CD4-positive, CD25-positive, alpha-beta regulatory T cell (primary cell): Measurements from ENCODE around the gene DNAJC30. TPM values are rescaled to one million over a fixed set of nuclear protein-coding genes. Genes with fewer than 3 reads are reported as not detected.
A peak's percentile ranks its signal among the peaks of the same experiment; 100 is the strongest.
"Not testable (repeated sequence)": the region's sequence is repeated elsewhere in the genome, so short reads cannot be mapped to it uniquely, and the experiment has no call there.

ENCODE experiments used
- ATAC-seq, 2 donors: fragments of 150-1000 bp; cut with Tn5 transposase; one replicate each; pipeline ENCODE4 v1.10.0; 2021; ENCODE audit warnings: low read depth in 2 of 2, moderate number of reproducible peaks in 2 of 2, moderate library complexity in 1 of 2
- DNase-seq, 3 donors: peaks; one replicate each; pipeline versions ENCODE4 v3.0.0 to v3.0.0-alpha.2; 2012 to 2022; ENCODE audit warnings: mixed read lengths in 1 of 3
- H3K27ac ChIP-seq: one replicate; pipeline ENCODE4 v1.7.0; 2013; ENCODE audit warnings: mild to moderate bottlenecking, low read length; ENCODE audit not compliant: insufficient read depth, poor library complexity, severe bottlenecking
- H3K27me3 ChIP-seq: one replicate; pipeline ENCODE4 v1.7.0; 2013; ENCODE audit warnings: low read length; ENCODE audit not compliant: control insufficient read depth, insufficient read depth
- H3K36me3 ChIP-seq: one replicate; pipeline ENCODE4 v1.7.0; 2013; ENCODE audit warnings: mild to moderate bottlenecking, low read length, moderate library complexity; ENCODE audit not compliant: control insufficient read depth, insufficient read depth
- H3K4me1 ChIP-seq: 2 replicates; pipeline ENCODE4 v1.7.0; 2013; ENCODE audit warnings: mild to moderate bottlenecking, low read length; ENCODE audit not compliant: insufficient read depth, control insufficient read depth, poor library complexity, severe bottlenecking
- H3K4me3 ChIP-seq: one replicate; pipeline ENCODE4 v1.7.0; 2013; ENCODE audit warnings: low read depth, mild to moderate bottlenecking, low read length, moderate library complexity
- H3K9me3 ChIP-seq, 2 experiments: 1 replicate in 1 of 2; 2 replicates in 1 of 2; pipeline ENCODE4 v1.7.0; 2013; ENCODE audit warnings: low read length in 2 of 2, mild to moderate bottlenecking in 1 of 2, moderate library complexity in 1 of 2; ENCODE audit not compliant: control insufficient read depth in 2 of 2
- H3K27ac Mint-ChIP-seq, 3 donors: one replicate each; pipeline ENCODE4 v1.8.0; 2020 to 2022; ENCODE audit warnings: mild to moderate bottlenecking in 3 of 3, mixed read lengths in 3 of 3, moderate library complexity in 2 of 3
- H3K27me3 Mint-ChIP-seq: one replicate; pipeline ENCODE4 v1.8.0; 2022; ENCODE audit warnings: mild to moderate bottlenecking, mixed read lengths
- H3K36me3 Mint-ChIP-seq: one replicate; pipeline ENCODE4 v1.8.0; 2020; ENCODE audit warnings: mixed read lengths
- H3K4me1 Mint-ChIP-seq, 4 donors: one replicate each; pipeline ENCODE4 v1.8.0; 2020 to 2022; ENCODE audit warnings: mixed read lengths in 4 of 4, mild to moderate bottlenecking in 1 of 4
- H3K4me3 Mint-ChIP-seq, 4 donors: one replicate each; pipeline ENCODE4 v1.8.0; 2020 to 2022; ENCODE audit warnings: mild to moderate bottlenecking in 4 of 4, mixed read lengths in 4 of 4, moderate library complexity in 3 of 4
- H3K9me3 Mint-ChIP-seq, 7 donors: one replicate each; pipeline ENCODE4 v1.8.0; 2020 to 2022; ENCODE audit warnings: mixed read lengths in 7 of 7, mild to moderate bottlenecking in 3 of 7, moderate library complexity in 2 of 7
- polyA plus RNA-seq, 4 donors: library from polyadenylated mRNA; unstranded; fragments of 300-500 nt; fragmentation: Illumina TruSeq; gene quantifications; one replicate each; pipeline ENCODE4 v1.2.3, GENCODE V29; 2021
- total RNA-seq: library from RNA; stranded (reverse); gene quantifications from one replicate; pipeline ENCODE4 v1.2.3, GENCODE V29; 2022

The DNAJC30 gene
- total and polyA plus RNA-seq, 5 donors from 2014 or later = 10.0 to 14.4 (median 12.7) TPM

- not testable (repeated sequence) for H3K4me3 ChIP-seq, H3K27ac Mint-ChIP-seq, H3K9me3 ChIP-seq, H3K27me3 ChIP-seq, H3K36me3 Mint-ChIP-seq, H3K27ac ChIP-seq, ATAC-seq, H3K36me3 ChIP-seq, H3K9me3 Mint-ChIP-seq, DNase-seq
- H3K4me1 ChIP-seq = peaks cover 27% of the 10 kb centered on the region
- peaks cover 16% of the 10 kb centered on the region for H3K27me3 Mint-ChIP-seq
- H3K4me1 Mint-ChIP-seq = peaks cover 0 to 20% (median 14%) of the 10 kb centered on the region in 4 donors
- peak overlapping the region in 2 of 4 donors; percentile 7 to 93 for H3K4me3 Mint-ChIP-seq
Observed at GRCh38 chr7:73722182-73722581, 38.9 kb upstream of the DNAJC30 start.

DNA sequence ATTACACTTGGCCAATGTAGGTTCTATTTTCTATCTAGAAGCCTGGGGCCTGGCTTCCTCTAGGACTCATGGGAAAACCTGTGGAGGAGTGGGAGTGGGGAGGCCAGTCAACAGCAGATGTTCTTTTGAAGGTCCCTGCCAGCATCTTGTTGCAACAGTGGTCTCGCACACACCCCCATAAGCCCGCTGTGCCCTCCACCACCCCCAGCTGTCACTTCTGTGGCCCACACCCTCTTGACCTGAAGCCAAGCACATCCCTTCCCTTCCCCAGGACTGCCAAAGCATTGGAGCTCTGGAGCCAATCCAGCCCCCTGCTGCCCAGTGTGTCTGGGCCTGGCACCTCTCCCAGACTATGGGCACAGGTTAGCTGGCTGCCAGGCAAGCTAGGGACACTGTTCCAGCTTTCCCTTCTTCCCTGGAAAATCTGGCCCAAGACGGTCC is 38.1 kb upstream of the DNAJC30 start:
- ATAC-seq = no peak
- Histone ChIP-seq H3K36me3 (no peaks in the 10 kb centered on the region), H3K27me3 (peaks cover 3% of the 10 kb centered on the region), H3K4me1 (peaks cover 27% of the 10 kb centered on the region), H3K4me3 (no peak overlapping the region), H3K27ac (no peak overlapping the region), H3K9me3 (no peaks in the 10 kb centered on the region)
- Mint-ChIP-seq H3K4me3 (peak overlapping the region; percentile 48 to 93 (median 82)), H3K4me1 (peaks cover 0 to 25% (median 16%) of the 10 kb centered on the region in 4 donors), H3K27me3 (peaks cover 16% of the 10 kb centered on the region), H3K9me3 (no peaks in the 10 kb centered on the region), H3K36me3 (no peaks in the 10 kb centered on the region), H3K27ac (peak overlapping the region in 1 of 3 donors; percentile 33)
- no peak for DNase-seq

GRCh38 chr7:73720443-73720842 is 37.2 kb upstream of the DNAJC30 start:
- H3K4me3 ChIP-seq, H3K27me3 ChIP-seq, H3K9me3 Mint-ChIP-seq, ATAC-seq, H3K9me3 ChIP-seq, DNase-seq, H3K27ac ChIP-seq, H3K36me3 Mint-ChIP-seq, H3K36me3 ChIP-seq: not testable (repeated sequence)
- Mint-ChIP-seq H3K27me3 (peaks cover 16% of the 10 kb centered on the region), H3K4me1 (peaks cover 0 to 31% (median 17%) of the 10 kb centered on the region in 4 donors), H3K4me3 (peak overlapping the region; percentile 86 to 93 (median 91)), H3K27ac (peak overlapping the region; percentile 32 to 96 (median 65))
- H3K4me1 ChIP-seq = peaks cover 27% of the 10 kb centered on the region

- H3K27ac Mint-ChIP-seq = no peak overlapping the region
- Histone ChIP-seq H3K36me3 (no peaks in the 10 kb centered on the region), H3K4me1 (peaks cover 27% of the 10 kb centered on the region), H3K9me3 (no peaks in the 10 kb centered on the region), H3K27me3 (no peaks in the 10 kb centered on the region), H3K27ac (no peak overlapping the region), H3K4me3 (no peak overlapping the region)
- peak overlapping the region; percentile 86 to 93 (median 91) for H3K4me3 Mint-ChIP-seq
- H3K27me3 Mint-ChIP-seq = peaks cover 16% of the 10 kb centered on the region
- peak in 1 of 3 donors; percentile 22 for DNase-seq
- no peak for ATAC-seq
- H3K4me1 Mint-ChIP-seq = peaks cover 0 to 31% (median 17%) of the 10 kb centered on the region in 4 donors
- H3K36me3 Mint-ChIP-seq = no peaks in the 10 kb centered on the region
- H3K9me3 Mint-ChIP-seq = no peaks in the 10 kb centered on the region
Observed at GRCh38 chr7:73719806-73720169, 36.5 kb upstream of the DNAJC30 start.

DNA sequence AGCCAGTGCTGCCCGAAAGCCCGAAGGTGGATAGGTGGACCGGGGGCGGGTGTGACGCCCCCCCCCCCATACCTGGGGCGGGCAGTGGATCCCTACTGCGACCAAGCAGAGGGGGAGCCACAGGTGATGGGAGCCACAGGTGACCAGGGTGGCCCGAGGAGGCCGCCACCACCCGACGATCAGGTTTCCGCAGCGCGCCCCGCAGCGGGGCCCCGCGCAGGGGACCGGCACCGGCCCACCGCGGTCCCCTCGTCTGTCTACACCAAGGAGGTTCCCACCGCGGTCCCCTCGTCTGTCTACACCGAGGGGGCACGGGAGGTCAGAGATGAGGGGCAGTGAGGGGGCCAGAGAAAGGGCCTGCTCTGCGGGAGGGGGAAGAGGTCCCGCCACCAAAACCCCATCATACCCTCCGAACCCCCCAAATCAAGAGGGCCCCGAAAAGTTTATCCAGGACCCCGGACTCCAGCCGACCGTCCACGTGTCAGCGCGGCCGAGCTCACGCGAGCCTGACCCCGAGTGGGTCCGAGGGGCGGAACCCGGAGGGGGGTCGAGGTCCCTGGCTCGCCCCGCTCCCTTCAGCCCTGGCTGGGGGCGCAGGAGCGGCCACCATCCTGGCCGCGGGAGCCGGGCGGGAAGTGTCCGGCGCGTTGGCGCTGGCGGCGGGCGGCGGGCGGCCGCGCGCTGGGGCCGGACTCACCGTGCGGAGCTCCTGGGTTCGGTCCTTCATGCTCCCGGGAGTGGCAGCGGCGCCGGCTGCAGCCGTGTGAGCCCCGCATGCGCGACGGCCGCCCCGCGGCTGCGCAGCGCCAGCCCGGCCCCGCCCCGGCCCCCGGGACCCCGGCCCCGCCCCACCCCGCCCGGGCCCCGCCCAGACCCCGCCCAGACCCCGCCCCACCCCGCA is 35.9 kb upstream of the DNAJC30 start, which contains the start of gene STX1A:
TSS of gene STX1A (minus strand) at position 765 of the 901 bp plus-strand sequence. CDS start at position 727, 38 bp downstream.
- H3K36me3 Mint-ChIP-seq = no peaks in the 10 kb centered on the region
- Histone ChIP-seq H3K4me1 (peaks cover 27% of the 10 kb centered on the region), H3K36me3 (no peaks in the 10 kb centered on the region), H3K9me3 (no peaks in the 10 kb centered on the region), H3K27ac (no peak within 1 kb of the TSS), H3K27me3 (no peaks in the 10 kb centered on the region), H3K4me3 (peak within 1 kb of the TSS; percentile 44)
- peak; percentile 73 to 78 for ATAC-seq
- peak within 1 kb of the TSS; percentile 88 to 96 (median 92) for H3K4me3 Mint-ChIP-seq
- peak within 1 kb of the TSS; percentile 32 to 96 (median 65) for H3K27ac Mint-ChIP-seq
- peaks cover 0 to 31% (median 17%) of the 10 kb centered on the region in 4 donors for H3K4me1 Mint-ChIP-seq
- H3K27me3 Mint-ChIP-seq = peaks cover 16% of the 10 kb centered on the region
- H3K9me3 Mint-ChIP-seq = no peaks in the 10 kb centered on the region
- DNase-seq = peak; percentile 60 to 64 (median 62)

- Mint-ChIP-seq H3K4me1 (peaks cover 0 to 31% (median 17%) of the 10 kb centered on the region in 4 donors), H3K4me3 (peak overlapping the region; percentile 87 to 96 (median 89)), H3K9me3 (no peaks in the 10 kb centered on the region), H3K36me3 (no peaks in the 10 kb centered on the region), H3K27me3 (peaks cover 16% of the 10 kb centered on the region), H3K27ac (peak overlapping the region in 1 of 3 donors; percentile 73)
- Histone ChIP-seq H3K4me3 (peak overlapping the region; percentile 44), H3K36me3 (no peaks in the 10 kb centered on the region), H3K27me3 (no peaks in the 10 kb centered on the region), H3K9me3 (no peaks in the 10 kb centered on the region), H3K4me1 (peaks cover 27% of the 10 kb centered on the region), H3K27ac (no peak overlapping the region)
- ATAC-seq (no peak), DNase-seq (no peak)
Observed at GRCh38 chr7:73718438-73718881, 35.2 kb upstream of the DNAJC30 start.

DNA sequence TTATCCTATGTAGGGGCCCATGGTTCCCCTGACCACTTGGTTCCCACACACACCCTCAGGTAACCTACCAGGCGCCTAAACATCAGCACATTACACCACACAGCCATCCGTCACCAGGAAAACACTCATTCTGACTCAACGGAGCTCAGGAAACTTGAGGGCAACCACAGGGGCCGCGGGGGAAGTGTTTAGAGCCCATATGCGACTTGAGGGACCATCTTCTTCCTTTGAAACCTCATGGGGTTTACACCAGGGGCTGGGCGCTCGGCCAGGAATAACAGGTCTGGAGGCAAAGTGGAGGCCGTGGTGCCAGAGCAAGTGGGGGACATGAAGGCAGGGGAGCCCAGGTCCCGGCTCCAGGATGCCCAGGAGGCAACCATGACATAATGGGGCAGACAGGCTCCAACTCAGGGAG is 34.7 kb upstream of the DNAJC30 start:
- no peaks in the 10 kb centered on the region for H3K27me3 ChIP-seq
- H3K27ac ChIP-seq = no peak overlapping the region
- peaks cover 0 to 34% (median 17%) of the 10 kb centered on the region in 4 donors for H3K4me1 Mint-ChIP-seq
- no peaks in the 10 kb centered on the region for H3K36me3 ChIP-seq
- peak overlapping the region; percentile 73 to 93 (median 84) for H3K27ac Mint-ChIP-seq
- H3K9me3 Mint-ChIP-seq = no peaks in the 10 kb centered on the region
- no peaks in the 10 kb centered on the region for H3K9me3 ChIP-seq
- peaks cover 27% of the 10 kb centered on the region for H3K4me1 ChIP-seq
- no peaks in the 10 kb centered on the region for H3K36me3 Mint-ChIP-seq
- peak overlapping the region; percentile 44 for H3K4me3 ChIP-seq
- H3K27me3 Mint-ChIP-seq = peaks cover 16% of the 10 kb centered on the region
- DNase-seq (peak; percentile 38 to 68 (median 44)), ATAC-seq (peak; percentile 68 to 70)
- peak overlapping the region; percentile 87 to 96 (median 89) for H3K4me3 Mint-ChIP-seq
